NCI-H2196 treated with DMSO at 0.1 percent for 48 hours (cell line): Measurements from ENCODE around the gene MAGEE1.
A peak's percentile ranks its signal among the peaks of the same experiment; 100 is the strongest.

Experiments
- DNase-seq: peaks from one replicate; lab custom pipeline; 2025; ENCODE audit not compliant: unreplicated experiment; lab: John Stamatoyannopoulos, UW

MAGEE1 gene

GRCh38 chrX:76427560-76428242, at the start of gene MAGEE1:
MAGEE1 (plus strand) TSS chrX:76427710; CDS start chrX:76427931, 221 bp downstream.
- peak; percentile 2 for DNase-seq

- DNase-seq = no peak
These were observed 28.5 kb upstream of the MAGEE1 start for GRCh38 chrX:76398970-76399369.

- DNase-seq = no peak
These were observed 19.7 kb upstream of the MAGEE1 start for GRCh38 chrX:76407795-76408194.

- no peak for DNase-seq
These were observed 7.3 kb upstream of the MAGEE1 start for GRCh38 chrX:76420237-76420636.

GRCh38 chrX:76428243-76429130, 977 bp downstream of the MAGEE1 start:
- DNase-seq = no peak

GRCh38 chrX:76433219-76433618, 5.7 kb downstream of the MAGEE1 start:
- no peak for DNase-seq

GRCh38 chrX:76434103-76434741, 6.7 kb downstream of the MAGEE1 start:
- no peak for DNase-seq

- no peak for DNase-seq
These were observed 11.7 kb downstream of the MAGEE1 start for GRCh38 chrX:76439188-76439587.

GRCh38 chrX:76453737-76454406, 26.4 kb downstream of the MAGEE1 start:
- no peak for DNase-seq

GRCh38 chrX:76454456-76454927, 27.0 kb downstream of the MAGEE1 start:
- DNase-seq = no peak

GRCh38 chrX:76477353-76477752, 49.8 kb downstream of the MAGEE1 start:
- no peak for DNase-seq
